Cardiac fibroblast (primary cell): Measurements from ENCODE around the gene MMP7.

Source experiments
- DNase-seq, 2 donors: peaks; one replicate each; pipeline versions ENCODE4 v3.0.0 to v3.0.0-alpha.2; 2010; ENCODE audit warnings: low read depth in 2 of 2
- H3K4me3 ChIP-seq, 2 donors: replicated peaks in 1 of 2; 1 replicate in 1 of 2; 2 replicates in 1 of 2; pipeline ENCODE4 v1.5.1; 2011; ENCODE audit warnings: low read depth in 2 of 2, low read length in 2 of 2, mild to moderate bottlenecking in 2 of 2, moderate library complexity in 1 of 2
- TF ChIP-seq, protein P1 (sequence below): IDR thresholded peaks from one replicate; pipeline ENCODE4 v1.5.1; 2011; ENCODE audit warnings: low read depth, mild to moderate bottlenecking, low read length, inconsistent platforms

MMP7 gene

DNA sequence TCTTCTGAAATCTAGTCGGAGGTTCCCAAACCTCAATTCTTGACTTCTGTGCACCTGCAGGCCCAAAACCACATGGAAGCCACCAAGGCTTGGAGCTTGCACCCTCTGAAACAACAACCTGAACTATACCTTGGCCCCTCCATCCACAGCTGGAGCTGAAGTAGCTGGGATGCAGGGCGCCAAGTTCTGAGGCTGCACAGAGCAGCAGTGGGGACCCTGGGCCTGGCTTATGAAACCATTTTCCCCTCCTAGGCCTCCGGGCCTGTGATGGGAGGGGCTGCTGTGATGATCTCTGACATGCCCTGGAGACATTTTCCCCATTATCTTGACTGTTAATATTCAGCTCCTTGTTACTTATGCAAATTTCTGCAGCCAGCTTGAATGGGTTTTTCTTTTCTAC, 38.3 kb upstream of the MMP7 start:
- no peak for DNase-seq
- H3K4me3 ChIP-seq = no peak overlapping the region
- TF ChIP-seq, protein P1, sequence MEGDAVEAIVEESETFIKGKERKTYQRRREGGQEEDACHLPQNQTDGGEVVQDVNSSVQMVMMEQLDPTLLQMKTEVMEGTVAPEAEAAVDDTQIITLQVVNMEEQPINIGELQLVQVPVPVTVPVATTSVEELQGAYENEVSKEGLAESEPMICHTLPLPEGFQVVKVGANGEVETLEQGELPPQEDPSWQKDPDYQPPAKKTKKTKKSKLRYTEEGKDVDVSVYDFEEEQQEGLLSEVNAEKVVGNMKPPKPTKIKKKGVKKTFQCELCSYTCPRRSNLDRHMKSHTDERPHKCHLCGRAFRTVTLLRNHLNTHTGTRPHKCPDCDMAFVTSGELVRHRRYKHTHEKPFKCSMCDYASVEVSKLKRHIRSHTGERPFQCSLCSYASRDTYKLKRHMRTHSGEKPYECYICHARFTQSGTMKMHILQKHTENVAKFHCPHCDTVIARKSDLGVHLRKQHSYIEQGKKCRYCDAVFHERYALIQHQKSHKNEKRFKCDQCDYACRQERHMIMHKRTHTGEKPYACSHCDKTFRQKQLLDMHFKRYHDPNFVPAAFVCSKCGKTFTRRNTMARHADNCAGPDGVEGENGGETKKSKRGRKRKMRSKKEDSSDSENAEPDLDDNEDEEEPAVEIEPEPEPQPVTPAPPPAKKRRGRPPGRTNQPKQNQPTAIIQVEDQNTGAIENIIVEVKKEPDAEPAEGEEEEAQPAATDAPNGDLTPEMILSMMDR = no peak

DNA sequence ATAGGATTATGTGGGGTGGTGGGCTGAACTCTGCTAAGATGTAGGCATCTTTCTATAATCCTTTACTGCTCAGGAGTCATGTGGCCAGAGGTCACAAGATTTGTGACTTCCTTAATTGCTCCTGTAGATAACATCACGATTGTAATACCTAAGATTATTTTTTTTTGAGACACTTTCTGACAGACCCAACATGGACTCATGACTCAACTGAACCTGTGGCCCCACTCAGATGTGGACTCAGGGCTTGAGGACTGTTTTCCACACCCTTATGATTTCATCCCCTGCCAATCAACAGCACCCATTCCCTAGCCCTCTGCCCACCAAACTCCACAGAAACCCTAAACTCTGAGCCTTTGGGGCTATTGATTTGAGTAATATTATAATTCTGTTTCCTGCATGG, 35.6 kb upstream of the MMP7 start:
- TF ChIP-seq, protein P1 = no peak
- no peak overlapping the region for H3K4me3 ChIP-seq
- DNase-seq = no peak

DNA sequence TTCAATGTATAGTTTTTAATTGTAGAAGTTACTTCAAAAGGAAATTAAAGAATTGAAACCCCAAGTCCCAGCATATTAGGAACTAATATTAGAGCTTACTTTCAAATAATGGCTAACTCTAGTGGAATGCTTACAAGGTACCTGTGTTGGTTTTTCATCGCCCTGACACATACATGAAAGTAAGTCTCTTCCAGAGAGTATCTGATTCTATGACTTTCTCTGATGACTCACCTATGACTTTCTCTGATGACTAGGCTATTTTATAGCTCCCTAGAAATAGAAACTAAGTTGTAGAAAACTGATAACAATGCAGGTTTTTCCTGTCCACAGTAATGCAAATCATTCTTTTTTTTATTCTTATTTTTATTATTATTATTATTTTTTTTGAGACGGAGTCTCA, 33.6 kb upstream of the MMP7 start:
- H3K4me3 ChIP-seq = no peak overlapping the region
- TF ChIP-seq, protein P1 = no peak
- DNase-seq = peak; percentile 12 to 80

DNA sequence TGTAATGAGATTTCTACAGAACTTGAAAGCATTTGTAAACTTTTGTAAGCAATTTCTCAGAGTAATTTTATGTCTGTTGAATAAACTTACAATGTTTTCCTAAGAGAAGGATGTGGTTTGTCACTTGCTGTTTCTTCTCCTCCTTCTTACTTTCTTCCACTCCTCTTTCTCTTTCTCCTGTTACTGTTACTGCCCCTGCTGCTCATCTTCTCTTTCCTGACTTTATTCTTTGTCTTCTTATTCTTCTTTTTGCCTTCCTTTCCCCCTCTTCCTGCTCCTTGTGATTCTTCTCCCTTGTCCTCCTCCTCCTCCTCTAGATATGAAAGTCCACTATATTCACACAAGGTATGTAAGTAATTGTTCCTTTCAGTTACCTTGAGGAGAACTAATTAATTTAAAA, 31.1 kb upstream of the MMP7 start:
- no peak overlapping the region for H3K4me3 ChIP-seq
- DNase-seq = no peak
- TF ChIP-seq, protein P1 = no peak

DNA sequence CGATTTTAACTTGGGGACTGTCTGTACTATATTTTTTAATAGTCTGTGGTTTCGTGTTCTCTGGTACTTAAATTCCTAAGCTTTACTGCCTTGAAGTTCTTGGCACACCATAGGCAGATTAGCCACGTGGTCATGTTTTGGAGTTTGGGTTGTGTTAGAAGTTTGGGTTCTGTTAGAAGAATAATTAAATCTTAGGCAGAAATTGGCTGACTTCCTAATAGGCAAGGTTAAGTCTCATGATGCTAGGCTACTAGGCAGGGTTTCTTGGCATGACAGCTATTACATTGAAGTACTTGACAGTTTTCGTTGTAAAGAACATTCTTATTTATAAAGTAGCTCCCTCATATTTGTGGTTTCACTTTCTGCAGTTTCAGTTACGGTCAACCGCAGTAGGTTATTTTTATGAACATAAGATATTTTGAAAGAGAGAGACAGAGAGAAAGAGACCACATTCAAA, 30.0 kb upstream of the MMP7 start:
- DNase-seq = peak; percentile 70 to 80
- TF ChIP-seq, protein P1 = no peak
- peak overlapping the region in 1 of 2 donors; percentile 22 for H3K4me3 ChIP-seq

DNA sequence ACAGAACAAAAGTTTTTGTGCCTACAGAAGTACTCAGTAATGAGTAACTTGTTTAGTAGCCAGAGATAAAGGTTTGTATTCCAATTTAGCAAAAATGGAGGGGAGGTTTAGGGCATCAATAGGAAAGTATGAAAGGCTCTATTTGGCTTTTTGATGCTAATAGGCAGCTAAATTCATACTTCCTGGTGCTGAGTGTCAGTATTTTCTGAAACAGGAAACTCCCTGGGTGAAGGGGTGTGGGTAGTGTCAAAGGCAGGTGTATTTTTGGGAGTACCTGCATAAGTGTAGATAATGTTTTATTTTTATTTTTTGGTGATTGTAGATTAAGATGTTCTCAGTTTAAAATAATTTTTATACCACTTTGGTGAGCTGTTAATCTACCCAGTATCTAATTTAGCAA, 29.3 kb upstream of the MMP7 start:
- DNase-seq = no peak
- H3K4me3 ChIP-seq = no peak overlapping the region
- TF ChIP-seq, protein P1 = no peak

DNA sequence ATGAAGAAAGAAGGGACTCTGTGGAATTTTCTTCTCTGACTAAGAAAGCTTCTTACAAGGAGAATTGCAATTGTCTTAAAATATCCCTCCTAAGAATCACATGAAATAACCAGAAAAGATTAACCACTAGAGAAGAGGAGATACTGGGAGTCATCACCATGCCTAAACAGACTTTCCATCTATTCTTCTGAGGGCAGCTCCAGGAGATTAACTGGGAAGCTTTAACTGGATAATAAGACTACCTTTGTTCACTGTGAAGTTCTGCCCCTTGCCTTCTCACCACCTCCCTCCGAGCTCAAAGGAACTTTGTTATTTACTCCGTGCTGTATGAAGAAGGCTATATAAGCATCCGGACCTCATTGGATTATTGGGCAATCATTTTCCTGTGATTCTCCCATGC, 24.5 kb upstream of the MMP7 start:
- no peak overlapping the region for H3K4me3 ChIP-seq
- TF ChIP-seq, protein P1 = no peak

More for the DNA sequence above, 24.5 kb upstream of the MMP7 start:
- no peak for DNase-seq
